GM23338 (cell line): ENCODE measurements around the gene NNMT. TPM values are rescaled to one million over a fixed set of nuclear protein-coding genes. Genes with fewer than 3 reads are reported as not detected.

Source experiments
- ATAC-seq: fragments of 200-7000 bp; cut with Tn5 transposase; 3 replicates; pipeline ENCODE4 v1.9.1; 2020
- DNase-seq: peaks from one replicate; pipeline ENCODE4 v3.0.0-alpha.2; 2015; ENCODE audit warnings: low spot score
- H2AFZ ChIP-seq: fragments of 200-600 bp; sonication (generic); 2 replicates; pipeline ENCODE4 v1.8.0; 2016; ENCODE audit warnings: antibody characterized with exemption, mild to moderate bottlenecking, moderate library complexity
- H3F3A ChIP-seq: fragments of 200-600 bp; sonication (generic); replicated peaks from 2 replicates; pipeline ENCODE4 v1.8.0; 2017; ENCODE audit warnings: antibody characterized with exemption, mixed run types, low read depth
- H3K27ac ChIP-seq: fragments of 200-600 bp; sonication (generic); 2 replicates; pipeline ENCODE4 v1.6.1; 2016; ENCODE audit warnings: low read depth
- H3K27me3 ChIP-seq: fragments of 200-600 bp; sonication (generic); 2 replicates; pipeline ENCODE4 v1.8.0; 2016; ENCODE audit warnings: mild to moderate bottlenecking, mixed run types, moderate library complexity; ENCODE audit not compliant: insufficient read depth
- H3K36me3 ChIP-seq: fragments of 200-600 bp; sonication (generic); 2 replicates; pipeline ENCODE4 v1.8.0; 2016; ENCODE audit warnings: mild to moderate bottlenecking; ENCODE audit not compliant: insufficient read depth
- H3K4me1 ChIP-seq: fragments of 200-600 bp; sonication (generic); 2 replicates; pipeline ENCODE4 v1.8.0; 2016; ENCODE audit warnings: mild to moderate bottlenecking, moderate library complexity; ENCODE audit not compliant: insufficient read depth
- H3K4me2 ChIP-seq: fragments of 200-600 bp; sonication (generic); 2 replicates; pipeline ENCODE4 v1.7.1; 2017; ENCODE audit warnings: mixed run types
- H3K4me3 ChIP-seq: fragments of 200-600 bp; sonication (generic); 2 replicates; pipeline ENCODE4 v1.6.1; 2016; ENCODE audit warnings: mixed run types
- H3K79me2 ChIP-seq: fragments of 200-600 bp; sonication (generic); replicated peaks from 2 replicates; pipeline ENCODE4 v1.8.0; 2017; ENCODE audit warnings: mild to moderate bottlenecking; ENCODE audit not compliant: insufficient read depth
- H3K9me2 ChIP-seq: fragments of 200-600 bp; sonication (generic); 2 replicates; pipeline ENCODE4 v1.8.0; 2017; ENCODE audit not compliant: insufficient read depth
- H4K20me1 ChIP-seq: fragments of 200-600 bp; sonication (generic); replicated peaks from 2 replicates; pipeline ENCODE4 v1.8.0; 2017; ENCODE audit warnings: mild to moderate bottlenecking; ENCODE audit not compliant: insufficient read depth
- H3K27ac Mint-ChIP-seq: 2 replicates; pipeline ENCODE4 v1.8.0; 2020; ENCODE audit warnings: inconsistent platforms, mild to moderate bottlenecking, moderate library complexity, mixed read lengths
- H3K27me3 Mint-ChIP-seq: 3 replicates; pipeline ENCODE4 v1.8.0; 2022; ENCODE audit warnings: low read depth, mild to moderate bottlenecking, moderate library complexity, mixed read lengths, inconsistent platforms; ENCODE audit not compliant: insufficient read depth, poor library complexity
- H3K36me3 Mint-ChIP-seq: 3 replicates; pipeline ENCODE4 v1.8.0; 2021; ENCODE audit warnings: low read depth, mild to moderate bottlenecking, inconsistent platforms, moderate library complexity, mixed read lengths
- H3K4me1 Mint-ChIP-seq: 3 replicates; pipeline ENCODE4 v1.8.0; 2020; ENCODE audit warnings: mild to moderate bottlenecking, inconsistent platforms, mixed read lengths
- H3K4me3 Mint-ChIP-seq: 3 replicates; pipeline ENCODE4 v1.8.0; 2021; ENCODE audit warnings: moderate library complexity, mild to moderate bottlenecking, inconsistent platforms, mixed read lengths
- H3K9me3 Mint-ChIP-seq: 3 replicates; pipeline ENCODE4 v1.8.0; 2020; ENCODE audit warnings: moderate library complexity, mild to moderate bottlenecking, inconsistent platforms, mixed read lengths
- CREB1 ChIP-seq: fragments of 250-450 bp; sonication (Bioruptor Pico); IDR thresholded peaks from 2 replicates; pipeline ENCODE4 v1.5.0; 2020; ENCODE audit warnings: low read depth, mild to moderate bottlenecking, moderate library complexity
- CTCF ChIP-seq, 2 experiments: fragments of 200-600 bp in 1 of 2; sonication (generic) in 1 of 2; conservative IDR thresholded peaks; 2 replicates each; pipeline versions ENCODE4 v1.5.1 to v1.6.1; 2016 to 2017; ENCODE audit warnings: antibody characterized with exemption in 2 of 2, low read depth in 2 of 2, mild to moderate bottlenecking in 2 of 2, moderate library complexity in 1 of 2
- ETS1 ChIP-seq: IDR thresholded peaks from 2 replicates; pipeline ENCODE4 v1.6.1; 2016; ENCODE audit warnings: antibody characterized with exemption
- EZH2 ChIP-seq: fragments of 200-600 bp; sonication (generic); IDR thresholded peaks from one replicate; pipeline ENCODE4 v1.8.0; 2017; ENCODE audit warnings: antibody characterized with exemption, mild to moderate bottlenecking, low read depth; ENCODE audit not compliant: unreplicated experiment
- EZH2phosphoT487 ChIP-seq: fragments of 200-600 bp; sonication (generic); IDR thresholded peaks from one replicate; pipeline ENCODE4 v1.8.1; 2018; ENCODE audit warnings: antibody characterized with exemption; ENCODE audit not compliant: unreplicated experiment
- REST ChIP-seq: IDR thresholded peaks from one replicate; pipeline ENCODE4 v1.6.1; 2018; ENCODE audit warnings: antibody characterized with exemption; ENCODE audit not compliant: unreplicated experiment
- STAT1 ChIP-seq: IDR thresholded peaks from one replicate; pipeline ENCODE4 v1.6.1; 2016; ENCODE audit warnings: antibody characterized with exemption; ENCODE audit not compliant: unreplicated experiment
- ZNF462 ChIP-seq: fragments of 250-450 bp; sonication (Bioruptor Pico); IDR thresholded peaks from 2 replicates; pipeline ENCODE4 v1.5.0; 2020; ENCODE audit warnings: mild to moderate bottlenecking, moderate library complexity
- polyA plus RNA-seq: library from polyadenylated mRNA; unstranded; fragments of >200 nt; fragmentation: Nextera tagmentation; extraction: Ambion mirVana; gene quantifications from 2 replicates; pipeline ENCODE4 v1.2.1, GENCODE V29; 2016
- total RNA-seq: library from RNA; depleted of rRNA; stranded (reverse); fragments of >200 nt; shearing (Covaris generic); gene quantifications from 2 replicates; pipeline ENCODE4 v1.2.3, GENCODE V29; 2014

NNMT gene
- total and polyA plus RNA-seq, 2 experiments from 2014 or later = 0.40 TPM; not detected in 1

GRCh38 chr11:114284021-114284420, 12.2 kb upstream of the NNMT start:
- Mint-ChIP-seq H3K4me1 (peaks cover 5% of the 10 kb centered on the region; the same call in 1 of the 3 replicates), H3K27ac (no peak overlapping the region), H3K9me3 (no peaks in the 10 kb centered on the region), H3K27me3 (peaks cover 6% of the 10 kb centered on the region), H3K4me3 (no peak overlapping the region), H3K36me3 (no peaks in the 10 kb centered on the region; the same call in 2 of the 3 replicates)
- H3K4me2 ChIP-seq = no peak overlapping the region
- no peak overlapping the region for H3K27ac ChIP-seq
- ATAC-seq (no peak), DNase-seq (no peak)
- H3K9me2 ChIP-seq = no peaks in the 10 kb centered on the region
- H4K20me1 ChIP-seq = no peaks in the 10 kb centered on the region
- H3K79me2 ChIP-seq = no peaks in the 10 kb centered on the region
- H3K4me3 ChIP-seq = no peak overlapping the region
- no peak overlapping the region for H2AFZ ChIP-seq
- no peaks in the 10 kb centered on the region for H3K36me3 ChIP-seq
- no peaks in the 10 kb centered on the region for H3F3A ChIP-seq
- H3K27me3 ChIP-seq = no peaks in the 10 kb centered on the region
- TF ChIP-seq STAT1 (no peak), ETS1 (no peak), REST (no peak), ZNF462 (CRISPR knock-in tag) (no peak), CREB1 (no peak), EZH2phosphoT487 (no peak), EZH2 (no peak), CTCF (conservative IDR thresholded peaks at IDR 0.05; ENCODE audit: low read depth in 2 of 2) (no peak)
- no peaks in the 10 kb centered on the region for H3K4me1 ChIP-seq
